GM18951 (cell line): Measurements from ENCODE around the gene KCNMB3.
"Not testable (repeated sequence)": the region's sequence is repeated elsewhere in the genome, so short reads cannot be mapped to it uniquely, and the experiment has no call there.

ENCODE experiments used
- POLR2A ChIP-seq: IDR thresholded peaks from 4 replicates; pipeline ENCODE4 v1.6.1; 2011; ENCODE audit warnings: mild to moderate bottlenecking; ENCODE audit not compliant: insufficient read length, insufficient read depth; ENCODE audit errors: extremely low read depth
- in situ Hi-C: fragments of 300-500 bp; cut with MboI; formaldehyde crosslinking; loops from one replicate; pipeline ENCODE4 v1.12.0; 2022; ENCODE audit warnings: low sequenced_read_pairs, mixed read lengths, inconsistent platforms; ENCODE audit not compliant: unreplicated experiment

The KCNMB3 gene

GRCh38 chr3:179256813-179257212 is 5.9 kb upstream of the KCNMB3 start:
- TF ChIP-seq POLR2A, result no peak

GRCh38 chr3:179247289-179248015 is 3.5 kb downstream of the KCNMB3 start:
- in situ Hi-C loops, result no loop called here

More at GRCh38 chr3:179256813-179257212, 5.9 kb upstream of the KCNMB3 start:
- in situ Hi-C loops, result no loop called here

GRCh38 chr3:179244878-179245277 is 6.0 kb downstream of the KCNMB3 start:
- no peak for TF ChIP-seq POLR2A
- in situ Hi-C loops, result no loop called here

More at GRCh38 chr3:179247289-179248015, 3.5 kb downstream of the KCNMB3 start:
- TF ChIP-seq POLR2A, result no peak

GRCh38 chr3:179242859-179243258 is 8.1 kb downstream of the KCNMB3 start:
- in situ Hi-C loops, result not testable (repeated sequence)

GRCh38 chr3:179240299-179240698 is 10.6 kb downstream of the KCNMB3 start:
- in situ Hi-C loops, result not testable (repeated sequence)

GRCh38 chr3:179236669-179237301 is 14.1 kb downstream of the KCNMB3 start:
- in situ Hi-C loops, result no loop called here
- TF ChIP-seq POLR2A, result no peak

GRCh38 chr3:179234199-179234598 is 16.7 kb downstream of the KCNMB3 start:
- in situ Hi-C loops, result no loop called here
- TF ChIP-seq POLR2A, result no peak

GRCh38 chr3:179233043-179233442 is 17.9 kb downstream of the KCNMB3 start:
- TF ChIP-seq POLR2A, result no peak
- in situ Hi-C loops, result no loop called here

- TF ChIP-seq POLR2A, result no peak
- in situ Hi-C loops, result no loop called here
Measured at GRCh38 chr3:179229177-179229576, 21.7 kb downstream of the KCNMB3 start.

GRCh38 chr3:179227349-179227748 is 23.6 kb downstream of the KCNMB3 start:
- TF ChIP-seq POLR2A, result no peak
- in situ Hi-C loops, result no loop called here

GRCh38 chr3:179224584-179224983 is 26.3 kb downstream of the KCNMB3 start:
- TF ChIP-seq POLR2A, result no peak
- in situ Hi-C loops, result no loop called here

GRCh38 chr3:179223548-179223947 is 27.4 kb downstream of the KCNMB3 start:
- TF ChIP-seq POLR2A, result no peak
- in situ Hi-C loops, result no loop called here

- in situ Hi-C loops, result not testable (repeated sequence)
Measured at GRCh38 chr3:179218213-179218612, 32.7 kb downstream of the KCNMB3 start.

- in situ Hi-C loops, result not testable (repeated sequence)
Measured at GRCh38 chr3:179215550-179215949, 35.4 kb downstream of the KCNMB3 start.
